Smooth muscle cell (in vitro differentiated cells): ENCODE measurements around the gene UGT1A9. TPM values are rescaled to one million over a fixed set of nuclear protein-coding genes. Genes with fewer than 3 reads are reported as not detected.
"Not testable (repeated sequence)": the region's sequence is repeated elsewhere in the genome, so short reads cannot be mapped to it uniquely, and the experiment has no call there.

Experiments
- DNase-seq: peaks from one replicate; lab custom pipeline; 2025; ENCODE audit not compliant: unreplicated experiment; lab: John Stamatoyannopoulos, UW
- H2AFZ ChIP-seq: fragments of 200-600 bp; sonication (generic); 2 replicates; pipeline ENCODE4 v1.6.0; 2016; ENCODE audit warnings: antibody characterized with exemption, low read depth, mild to moderate bottlenecking
- H3F3A ChIP-seq: fragments of 200-600 bp; sonication (generic); 2 replicates; pipeline ENCODE4 v1.6.0; 2017; ENCODE audit warnings: antibody characterized with exemption, low read depth
- H3K27ac ChIP-seq: fragments of 200-600 bp; sonication (generic); 2 replicates; pipeline ENCODE4 v1.5.1; 2016; ENCODE audit warnings: low read depth, mild to moderate bottlenecking
- H3K27me3 ChIP-seq: fragments of 200-600 bp; sonication (generic); 2 replicates; pipeline ENCODE4 v1.6.1; 2016; ENCODE audit warnings: low read depth, mild to moderate bottlenecking
- H3K36me3 ChIP-seq: fragments of 200-600 bp; sonication (generic); 2 replicates; pipeline ENCODE4 v1.5.1; 2016; ENCODE audit warnings: low read depth
- H3K4me1 ChIP-seq: fragments of 200-600 bp; sonication (generic); 2 replicates; pipeline ENCODE4 v1.5.1; 2016; ENCODE audit warnings: low read depth
- H3K4me2 ChIP-seq: fragments of 200-600 bp; sonication (generic); 2 replicates; pipeline ENCODE4 v1.6.0; 2016; ENCODE audit warnings: mild to moderate bottlenecking
- H3K4me3 ChIP-seq: fragments of 200-600 bp; sonication (generic); 2 replicates; pipeline ENCODE4 v1.5.1; 2016; ENCODE audit warnings: mild to moderate bottlenecking
- H3K79me2 ChIP-seq: fragments of 200-600 bp; sonication (generic); 2 replicates; pipeline ENCODE4 v1.6.0; 2016; ENCODE audit warnings: low read depth, mild to moderate bottlenecking
- H3K9ac ChIP-seq: fragments of 200-600 bp; sonication (generic); 2 replicates; pipeline ENCODE4 v1.6.0; 2016; ENCODE audit warnings: low read depth
- H3K9me3 ChIP-seq: fragments of 200-600 bp; sonication (generic); replicated peaks from 2 replicates; pipeline ENCODE4 v1.5.1; 2016; ENCODE audit warnings: low read depth
- H4K20me1 ChIP-seq: fragments of 200-600 bp; sonication (generic); 2 replicates; pipeline ENCODE4 v1.6.0; 2016; ENCODE audit warnings: low read depth
- CTCF ChIP-seq: fragments of 200-600 bp; sonication (generic); IDR thresholded peaks from 2 replicates; pipeline ENCODE4 v1.5.1; 2017; ENCODE audit warnings: borderline replicate concordance, mild to moderate bottlenecking, antibody characterized with exemption; ENCODE audit not compliant: insufficient read depth, poor library complexity, severe bottlenecking
- WGBS: methylation state at CpG from one replicate; pipeline ENCODE4 v1.1.7; 2016; ENCODE audit warnings: low lambda C conversion rate; 5-methylcytosine and 5-hydroxymethylcytosine counted together
- polyA plus RNA-seq: library from polyadenylated mRNA; unstranded; fragments of >200 nt; fragmentation: Nextera tagmentation; extraction: Ambion mirVana; gene quantifications from 2 replicates; pipeline ENCODE4 v1.2.1, GENCODE V29; 2016
- total RNA-seq: library from RNA; depleted of rRNA; stranded (reverse); fragments of >200 nt; gene quantifications from 2 replicates; pipeline ENCODE4 v1.2.3, GENCODE V29; 2014

UGT1A9 gene
- total and polyA plus RNA-seq, 2 experiments from 2014 or later = not detected

GRCh38 chr2:233728723-233729301 is 57.1 kb downstream of the UGT1A9 start, which contains the start of gene UGT1A3:
Gene UGT1A3, plus strand, starts transcription at chr2:233729042. Its CDS starts 85 bp downstream, at chr2:233729127.
- no peaks in the 10 kb centered on the region for H4K20me1 ChIP-seq
- H3K27me3 ChIP-seq = no peaks in the 10 kb centered on the region
- no peak for TF ChIP-seq CTCF
- no peak within 1 kb of the TSS for H3K4me3 ChIP-seq
- no peaks in the 10 kb centered on the region for H3F3A ChIP-seq
- no peaks in the 10 kb centered on the region for H3K4me1 ChIP-seq
- H3K79me2 ChIP-seq = no peaks in the 10 kb centered on the region
- H2AFZ ChIP-seq = no peak within 1 kb of the TSS
- no peak within 1 kb of the TSS for H3K9ac ChIP-seq
- WGBS = 84% methylated on average over 8 of the region's 8 CpGs
- H3K4me2 ChIP-seq = no peak within 1 kb of the TSS
- H3K27ac ChIP-seq = no peak within 1 kb of the TSS
- DNase-seq = no peak
- H3K36me3 ChIP-seq = no peaks in the 10 kb centered on the region
- no peaks in the 10 kb centered on the region for H3K9me3 ChIP-seq

GRCh38 chr2:233736868-233737653 is 65.4 kb downstream of the UGT1A9 start:
- not testable (repeated sequence) for H3K79me2 ChIP-seq, H3F3A ChIP-seq, H3K9me3 ChIP-seq, H4K20me1 ChIP-seq, H3K36me3 ChIP-seq, H3K4me3 ChIP-seq, H3K27me3 ChIP-seq, H3K27ac ChIP-seq, H3K9ac ChIP-seq, H3K4me1 ChIP-seq, H2AFZ ChIP-seq, H3K4me2 ChIP-seq, DNase-seq
- 88% methylated on average over 14 of the region's 14 CpGs for WGBS

GRCh38 chr2:233740870-233741269 is 69.2 kb downstream of the UGT1A9 start:
- Histone ChIP-seq H3K9me3 (no peaks in the 10 kb centered on the region), H3K4me2 (no peak overlapping the region), H3K36me3 (no peaks in the 10 kb centered on the region), H4K20me1 (no peaks in the 10 kb centered on the region), H2AFZ (no peak overlapping the region), H3K27me3 (no peaks in the 10 kb centered on the region), H3F3A (no peaks in the 10 kb centered on the region), H3K4me3 (no peak overlapping the region), H3K79me2 (no peaks in the 10 kb centered on the region), H3K4me1 (no peaks in the 10 kb centered on the region), H3K27ac (no peak overlapping the region), H3K9ac (no peak overlapping the region)
- DNase-seq = no peak
- 36% methylated on average over 2 of the region's 2 CpGs for WGBS
- TF ChIP-seq CTCF = no peak

GRCh38 chr2:233743464-233744259 is 72.0 kb downstream of the UGT1A9 start:
- H3K4me2 ChIP-seq = no peak overlapping the region
- WGBS = 94% methylated on average over 46 of the region's 46 CpGs
- H3K9ac ChIP-seq = no peak overlapping the region
- no peaks in the 10 kb centered on the region for H3K36me3 ChIP-seq
- no peak overlapping the region for H3K27ac ChIP-seq
- no peaks in the 10 kb centered on the region for H4K20me1 ChIP-seq
- no peak for TF ChIP-seq CTCF
- no peaks in the 10 kb centered on the region for H3K9me3 ChIP-seq
- no peaks in the 10 kb centered on the region for H3K27me3 ChIP-seq
- H3K4me3 ChIP-seq = no peak overlapping the region
- no peaks in the 10 kb centered on the region for H3K4me1 ChIP-seq
- no peaks in the 10 kb centered on the region for H3F3A ChIP-seq
- no peak overlapping the region for H2AFZ ChIP-seq
- H3K79me2 ChIP-seq = no peaks in the 10 kb centered on the region
- no peak for DNase-seq
